Measurements from ENCODE around the gene SDK2. TPM values are rescaled to one million over a fixed set of nuclear protein-coding genes. Genes with fewer than 3 reads are reported as not detected.

SDK2 gene
- total and polyA plus RNA-seq, 3 experiments from 2014 or later = 0.35 to 0.54 (median 0.44) TPM

GRCh38 chr17:73308017-73308823 lies 336.0 kb downstream of the SDK2 start:
- H3K4me1 Mint-ChIP-seq = peaks cover 8 to 18% (median 12%) of the 10 kb centered on the region in 3 donors
- ChIA-PET CTCF (interaction anchor here (1.1 kb wide), 1 partner anchor 583 kb away, joined by 3 read pairs; no protein-coding TSS in a partner anchor), POLR2A (interaction anchor here (0.7 kb wide), 1 partner anchor 58 kb away, joined by 7 read pairs; no protein-coding TSS in a partner anchor)
- no peaks in the 10 kb centered on the region for H3K9me3 Mint-ChIP-seq
- H3K9me3 ChIP-seq (ENCODE audit: low read length) = no peaks in the 10 kb centered on the region
- H3K4me3 ChIP-seq (ENCODE audit: low read length) = no peak overlapping the region
- H3K36me3 ChIP-seq (ENCODE audit: insufficient read depth, low read length) = no peaks in the 10 kb centered on the region
- H3K4me1 ChIP-seq (ENCODE audit: insufficient read depth, low read length) = peaks cover 9% of the 10 kb centered on the region
- no peaks in the 10 kb centered on the region for H3K27me3 ChIP-seq (ENCODE audit: insufficient read depth, low read length, poor library complexity, severe bottlenecking)
- DNase-seq = no peak
- H3K4me3 Mint-ChIP-seq = peak overlapping the region in 1 of 7 donors; percentile 18
- H3K27ac ChIP-seq (ENCODE audit: low read depth, low read length) = peak overlapping the region; percentile 43
- peaks cover 1 to 10% of the 10 kb centered on the region in 2 donors for H3K27me3 Mint-ChIP-seq
- no peak overlapping the region for H3K27ac Mint-ChIP-seq
- no peaks in the 10 kb centered on the region for H3K36me3 Mint-ChIP-seq

DNA sequence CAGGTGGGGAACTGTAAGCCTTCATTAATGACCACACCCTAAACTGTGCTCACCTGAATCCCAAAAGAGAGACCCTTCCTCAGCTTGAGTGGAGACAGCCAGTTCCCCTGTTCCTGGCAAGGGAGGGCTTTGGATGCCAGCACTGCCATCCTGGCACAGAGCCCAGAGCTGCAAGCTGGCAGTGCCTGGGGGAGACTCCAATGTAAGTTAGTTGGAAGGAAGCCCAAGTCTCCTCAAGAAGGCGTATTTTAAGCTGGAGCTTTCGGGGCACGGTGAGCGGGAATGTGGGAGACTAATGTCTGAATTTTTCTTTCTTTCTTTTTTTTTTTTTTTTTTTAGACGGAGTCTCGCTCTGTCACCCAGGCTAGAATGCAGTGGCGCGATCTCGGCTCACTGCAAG lies 337.1 kb downstream of the SDK2 start:
- POLR2A ChIA-PET = no interaction called here
- CTCF ChIA-PET = interaction anchor here (1.2 kb wide), 1 partner anchor 13 kb away, joined by 3 read pairs; no protein-coding TSS in a partner anchor
- H3K27ac Mint-ChIP-seq = no peak overlapping the region

GRCh38 chr17:73305845-73306836 lies 338.1 kb downstream of the SDK2 start:
- H3K36me3 ChIP-seq (ENCODE audit: insufficient read depth, low read length) = no peaks in the 10 kb centered on the region
- Mint-ChIP-seq H3K36me3 (no peaks in the 10 kb centered on the region), H3K27ac (no peak overlapping the region), H3K9me3 (no peaks in the 10 kb centered on the region), H3K4me3 (no peak overlapping the region), H3K27me3 (peaks cover 1 to 10% of the 10 kb centered on the region in 2 donors), H3K4me1 (peaks cover 8 to 13% (median 11%) of the 10 kb centered on the region in 3 donors)
- ChIA-PET CTCF (interaction anchor here (1.2 kb wide), 1 partner anchor 14 kb away, joined by 3 read pairs; no protein-coding TSS in a partner anchor), POLR2A (no interaction called here)
- no peaks in the 10 kb centered on the region for H3K27me3 ChIP-seq (ENCODE audit: insufficient read depth, low read length, poor library complexity, severe bottlenecking)
- no peak overlapping the region for H3K4me3 ChIP-seq (ENCODE audit: low read length)
- H3K27ac ChIP-seq (ENCODE audit: low read depth, low read length) = peak overlapping the region; percentile 39
- peaks cover 9% of the 10 kb centered on the region for H3K4me1 ChIP-seq (ENCODE audit: insufficient read depth, low read length)
- DNase-seq = no peak
- H3K9me3 ChIP-seq (ENCODE audit: low read length) = no peaks in the 10 kb centered on the region

More for the DNA sequence above, 337.1 kb downstream of the SDK2 start:
- Histone ChIP-seq H3K4me3 (ENCODE audit: low read length) (no peak overlapping the region), H3K27me3 (ENCODE audit: insufficient read depth, low read length, poor library complexity, severe bottlenecking) (no peaks in the 10 kb centered on the region), H3K9me3 (ENCODE audit: low read length) (no peaks in the 10 kb centered on the region), H3K4me1 (ENCODE audit: insufficient read depth, low read length) (peaks cover 9% of the 10 kb centered on the region), H3K36me3 (ENCODE audit: insufficient read depth, low read length) (no peaks in the 10 kb centered on the region), H3K27ac (ENCODE audit: low read depth, low read length) (no peak overlapping the region)
- Mint-ChIP-seq H3K4me3 (no peak overlapping the region), H3K27me3 (peaks cover 1 to 10% of the 10 kb centered on the region in 2 donors), H3K9me3 (no peaks in the 10 kb centered on the region), H3K36me3 (no peaks in the 10 kb centered on the region), H3K4me1 (peaks cover 8 to 13% (median 11%) of the 10 kb centered on the region in 3 donors)
- DNase-seq = no peak

GRCh38 chr17:73304971-73305812 lies 339.1 kb downstream of the SDK2 start:
- Mint-ChIP-seq H3K9me3 (no peaks in the 10 kb centered on the region), H3K4me1 (peaks cover 5 to 10% (median 8%) of the 10 kb centered on the region in 3 donors), H3K27ac (peak overlapping the region in 1 of 8 donors; percentile 29), H3K27me3 (peaks cover 1 to 10% of the 10 kb centered on the region in 2 donors), H3K4me3 (peak overlapping the region in 1 of 7 donors; percentile 13), H3K36me3 (no peaks in the 10 kb centered on the region)
- peaks cover 6% of the 10 kb centered on the region for H3K4me1 ChIP-seq (ENCODE audit: insufficient read depth, low read length)
- no peak overlapping the region for H3K4me3 ChIP-seq (ENCODE audit: low read length)
- DNase-seq = no peak
- no peaks in the 10 kb centered on the region for H3K9me3 ChIP-seq (ENCODE audit: low read length)
- ChIA-PET POLR2A (no interaction called here), CTCF (no interaction called here)
- H3K27me3 ChIP-seq (ENCODE audit: insufficient read depth, low read length, poor library complexity, severe bottlenecking) = no peaks in the 10 kb centered on the region
- peak overlapping the region; percentile 39 for H3K27ac ChIP-seq (ENCODE audit: low read depth, low read length)
- no peaks in the 10 kb centered on the region for H3K36me3 ChIP-seq (ENCODE audit: insufficient read depth, low read length)

DNA sequence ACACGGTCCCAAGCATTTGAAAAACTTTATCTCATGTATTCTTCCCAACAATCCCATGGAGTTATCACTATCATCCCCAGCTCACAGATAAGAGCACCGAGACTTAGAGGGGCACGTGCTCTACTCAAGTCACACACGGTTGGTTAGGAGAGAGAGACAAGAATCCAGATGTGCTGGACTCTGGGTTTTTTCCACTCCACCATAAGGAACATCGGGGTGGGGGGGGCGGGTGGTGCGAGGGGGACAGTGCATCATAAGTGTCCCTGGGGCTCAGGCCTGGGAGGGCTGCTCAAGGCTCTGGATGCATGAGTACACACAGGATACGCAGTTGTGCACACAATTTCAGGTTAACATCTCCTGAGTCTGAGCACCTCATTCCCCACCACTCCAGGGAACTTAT lies 339.8 kb downstream of the SDK2 start:
- CTCF ChIA-PET = no interaction called here
- Mint-ChIP-seq H3K27ac (peak overlapping the region in 1 of 8 donors; percentile 18), H3K4me1 (peaks cover 0 to 2% (median 2%) of the 10 kb centered on the region in 3 donors), H3K9me3 (no peaks in the 10 kb centered on the region), H3K36me3 (no peaks in the 10 kb centered on the region), H3K27me3 (peaks cover 1 to 10% of the 10 kb centered on the region in 2 donors), H3K4me3 (peak overlapping the region in 1 of 7 donors; percentile 54)
- POLR2A ChIA-PET = no interaction called here
- no peak for DNase-seq
- Histone ChIP-seq H3K9me3 (ENCODE audit: low read length) (no peaks in the 10 kb centered on the region), H3K4me1 (ENCODE audit: insufficient read depth, low read length) (no peaks in the 10 kb centered on the region), H3K27me3 (ENCODE audit: insufficient read depth, low read length, poor library complexity, severe bottlenecking) (no peaks in the 10 kb centered on the region), H3K4me3 (ENCODE audit: low read length) (no peak overlapping the region), H3K27ac (ENCODE audit: low read depth, low read length) (peak overlapping the region; percentile 39), H3K36me3 (ENCODE audit: insufficient read depth, low read length) (no peaks in the 10 kb centered on the region)

GRCh38 chr17:73302189-73302588 lies 342.1 kb downstream of the SDK2 start:
- Mint-ChIP-seq H3K9me3 (no peaks in the 10 kb centered on the region), H3K36me3 (no peaks in the 10 kb centered on the region), H3K27me3 (peaks cover 1 to 10% of the 10 kb centered on the region in 2 donors), H3K4me3 (no peak overlapping the region), H3K27ac (no peak overlapping the region), H3K4me1 (peaks cover 0 to 5% (median 0%) of the 10 kb centered on the region in 3 donors)
- ChIA-PET CTCF (no interaction called here), POLR2A (interaction anchor here (0.6 kb wide), 1 partner anchor 10 kb away, joined by 3 read pairs; no protein-coding TSS in a partner anchor)
- no peaks in the 10 kb centered on the region for H3K9me3 ChIP-seq (ENCODE audit: low read length)
- H3K4me3 ChIP-seq (ENCODE audit: low read length) = no peak overlapping the region
- DNase-seq = no peak
- H3K4me1 ChIP-seq (ENCODE audit: insufficient read depth, low read length) = no peaks in the 10 kb centered on the region
- H3K27me3 ChIP-seq (ENCODE audit: insufficient read depth, low read length, poor library complexity, severe bottlenecking) = no peaks in the 10 kb centered on the region
- no peaks in the 10 kb centered on the region for H3K36me3 ChIP-seq (ENCODE audit: insufficient read depth, low read length)
- H3K27ac ChIP-seq (ENCODE audit: low read depth, low read length) = no peak overlapping the region

- Mint-ChIP-seq H3K27ac (no peak overlapping the region), H3K27me3 (peaks cover 1 to 10% of the 10 kb centered on the region in 2 donors), H3K4me3 (no peak overlapping the region), H3K9me3 (no peaks in the 10 kb centered on the region), H3K4me1 (peaks cover 0 to 5% (median 0%) of the 10 kb centered on the region in 3 donors), H3K36me3 (no peaks in the 10 kb centered on the region)
- ChIA-PET CTCF (no interaction called here), POLR2A (interaction anchor here (0.6 kb wide), 1 partner anchor 11 kb away, joined by 3 read pairs; no protein-coding TSS in a partner anchor)
- Histone ChIP-seq H3K4me1 (ENCODE audit: insufficient read depth, low read length) (no peaks in the 10 kb centered on the region), H3K4me3 (ENCODE audit: low read length) (no peak overlapping the region), H3K9me3 (ENCODE audit: low read length) (no peaks in the 10 kb centered on the region), H3K27me3 (ENCODE audit: insufficient read depth, low read length, poor library complexity, severe bottlenecking) (no peaks in the 10 kb centered on the region), H3K27ac (ENCODE audit: low read depth, low read length) (no peak overlapping the region), H3K36me3 (ENCODE audit: insufficient read depth, low read length) (no peaks in the 10 kb centered on the region)
- no peak for DNase-seq
These were observed 342.9 kb downstream of the SDK2 start for GRCh38 chr17:73301369-73301768.

Measured in CD8-positive, alpha-beta memory T cell (primary cell).